Epidermal melanocyte (primary cell): ENCODE measurements around the gene RLF.

Experiments used
- DNase-seq: peaks from one replicate; pipeline ENCODE4 v3.0.0; 2011; ENCODE audit warnings: low spot score; ENCODE audit not compliant: insufficient read length

The RLF gene

DNA sequence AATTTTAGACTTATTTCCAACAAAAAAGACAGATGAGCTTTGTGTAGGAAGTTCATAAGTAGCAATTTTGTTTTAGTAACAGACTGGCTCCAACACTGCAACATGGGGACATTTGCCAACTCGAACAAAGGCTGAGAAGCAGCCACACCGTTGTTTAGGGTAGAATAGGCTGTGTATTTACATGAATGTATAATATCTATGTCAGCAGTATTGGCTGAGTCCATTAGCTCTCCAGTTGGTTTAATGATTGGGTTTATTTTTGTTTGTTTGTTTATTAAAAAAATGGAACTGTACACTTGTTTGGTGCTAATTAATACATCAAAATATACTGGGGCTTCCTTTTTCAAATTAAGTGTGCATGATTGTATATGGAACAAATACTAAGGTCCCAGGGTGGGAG is 79.2 kb downstream of the RLF start:
- no peak for DNase-seq

DNA sequence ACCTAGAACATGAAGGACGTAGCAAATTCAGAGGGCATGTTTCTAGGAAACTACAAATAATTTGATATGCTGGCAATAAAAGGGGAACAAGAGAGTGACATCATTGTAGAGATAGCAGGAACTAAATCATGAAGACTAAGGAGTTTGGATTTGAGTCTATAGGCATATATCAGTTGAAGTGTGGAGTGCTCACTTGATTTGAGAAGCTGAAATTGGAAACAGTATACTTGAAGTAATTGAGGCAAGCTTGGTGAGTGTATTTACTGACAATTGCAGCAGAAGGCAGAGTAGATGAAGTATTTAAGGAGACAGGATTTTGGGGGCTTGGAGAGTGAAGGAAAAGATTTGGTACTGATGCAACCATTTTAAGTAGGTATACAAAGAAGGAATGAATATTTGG is 80.2 kb downstream of the RLF start:
- DNase-seq: no peak

DNA sequence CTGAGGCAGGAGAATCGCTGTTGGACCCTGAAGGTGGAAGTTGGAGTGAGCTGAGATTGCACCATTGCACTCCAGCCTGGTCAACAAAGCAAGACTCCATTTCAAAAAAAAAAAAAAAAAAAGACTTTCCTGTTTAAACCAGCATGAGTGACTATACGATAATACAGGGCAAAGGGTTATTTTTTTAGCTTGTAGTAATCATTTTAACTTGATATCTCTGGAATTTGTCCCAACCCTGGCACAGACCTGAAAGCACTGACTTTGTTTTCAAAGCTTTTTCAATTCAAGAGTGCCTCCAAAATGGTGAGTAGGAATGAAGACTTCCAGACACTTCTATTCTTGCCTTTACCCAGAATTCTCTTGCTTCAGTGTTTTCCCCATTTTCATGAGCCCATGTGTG is 82.2 kb downstream of the RLF start:
- no peak for DNase-seq

DNA sequence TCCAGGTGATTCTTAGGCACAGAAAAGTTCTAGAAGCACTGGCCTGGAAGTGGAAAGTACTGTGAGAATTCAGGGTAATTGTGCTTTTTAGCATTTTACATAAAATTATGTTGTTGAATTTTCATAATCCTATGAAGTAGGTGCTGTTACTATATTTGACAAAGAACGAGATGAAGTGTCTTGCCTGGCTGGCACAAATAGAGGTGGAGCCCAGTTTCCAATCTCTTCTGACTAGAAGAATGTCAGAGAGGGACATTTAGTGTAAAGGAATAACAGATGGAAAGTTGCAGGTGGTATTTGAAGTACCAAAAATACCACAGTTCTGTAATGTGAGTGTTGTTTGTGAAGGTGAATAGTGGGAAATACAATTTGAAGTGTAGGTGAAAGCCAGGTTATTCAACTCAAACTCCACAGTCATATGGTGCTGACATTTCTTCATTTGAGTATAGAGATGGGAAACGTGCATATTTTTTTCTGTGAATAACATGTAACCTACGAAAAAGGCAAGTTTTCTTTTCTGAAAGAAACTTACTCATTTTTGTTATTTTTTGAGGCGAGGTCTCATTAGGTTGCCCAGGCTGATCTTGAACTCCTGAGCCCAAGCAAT is 83.1 kb downstream of the RLF start:
- no peak for DNase-seq

GRCh38 chr1:40245686-40246085 is 84.5 kb downstream of the RLF start:
- DNase-seq: no peak

GRCh38 chr1:40247655-40248054 is 86.5 kb downstream of the RLF start, which contains the start of gene TMCO2:
Gene TMCO2 (plus strand): TSS chr1:40247937. CDS start chr1:40247994, 57 bp downstream.
- no peak for DNase-seq

GRCh38 chr1:40248412-40248811 is 87.2 kb downstream of the RLF start:
- DNase-seq: no peak

DNA sequence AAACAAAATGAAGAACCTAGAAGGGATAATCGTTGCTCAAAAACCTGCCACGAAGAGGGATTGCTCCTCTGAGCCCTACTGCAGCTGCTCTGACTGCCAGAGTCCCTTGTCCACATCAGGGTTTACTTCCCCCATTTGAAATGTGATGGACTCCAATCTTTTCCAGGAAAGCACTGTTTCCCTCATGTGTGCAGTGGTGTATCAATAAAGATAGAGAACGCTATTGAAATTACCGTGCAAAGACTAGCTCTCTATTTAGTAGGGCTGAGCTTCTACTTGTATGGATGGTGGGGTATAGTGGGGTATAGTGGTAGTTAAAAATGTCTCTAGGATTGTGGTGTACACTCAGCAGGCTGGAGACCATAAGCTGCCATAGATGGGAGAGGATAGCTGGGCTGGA is 90.3 kb downstream of the RLF start:
- no peak for DNase-seq

DNA sequence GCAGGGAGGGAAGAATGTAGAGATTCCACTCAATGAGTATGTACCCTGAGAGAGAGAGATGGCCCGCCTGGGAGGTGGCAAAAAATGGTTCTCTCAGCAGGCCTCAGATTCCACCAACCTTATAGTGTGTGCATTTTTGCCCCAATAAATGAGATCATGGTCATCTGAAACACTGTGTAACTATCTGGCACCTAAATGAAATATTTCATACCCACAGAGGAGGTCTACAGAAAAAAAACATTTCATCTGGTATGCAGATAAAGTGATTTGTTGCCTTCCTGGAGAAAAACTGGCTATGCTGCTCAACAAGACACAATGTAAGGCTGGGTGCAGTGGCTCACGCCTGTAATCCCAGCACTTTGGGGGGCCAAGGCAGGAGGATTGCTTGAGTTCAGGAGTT is 91.4 kb downstream of the RLF start:
- DNase-seq: no peak

GRCh38 chr1:40255231-40255630 is 94.0 kb downstream of the RLF start:
- no peak for DNase-seq

DNA sequence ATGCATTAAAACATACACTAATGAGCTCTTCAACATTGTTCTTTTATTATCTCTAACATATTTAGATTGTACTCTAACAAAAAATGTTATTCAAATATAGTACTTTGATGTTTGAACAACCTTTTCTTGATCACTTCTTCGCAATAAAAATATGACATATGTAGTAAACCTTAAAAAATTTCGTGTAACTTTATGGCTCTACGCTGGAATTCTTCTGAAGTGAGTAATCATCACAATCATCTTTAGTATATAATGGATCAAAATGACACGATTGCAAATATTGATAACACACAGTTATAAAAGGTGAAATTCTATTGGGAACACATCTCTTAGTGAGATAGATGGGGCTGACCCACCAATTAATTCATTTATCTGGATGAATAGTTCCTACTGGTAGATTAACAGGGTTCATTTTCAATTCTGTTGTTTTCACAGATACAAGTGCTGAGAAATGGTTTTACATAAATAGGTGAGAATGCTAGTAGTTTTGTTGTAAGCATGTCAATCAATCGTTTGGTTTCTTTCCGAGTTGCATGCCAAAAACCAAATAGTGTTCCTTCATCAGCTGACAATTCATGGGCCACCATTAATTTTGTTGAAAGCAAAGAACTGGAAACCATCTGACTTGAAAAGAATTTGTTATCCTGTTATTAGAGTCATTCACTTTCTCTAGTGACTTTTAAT is 95.4 kb downstream of the RLF start:
- no peak for DNase-seq

DNA sequence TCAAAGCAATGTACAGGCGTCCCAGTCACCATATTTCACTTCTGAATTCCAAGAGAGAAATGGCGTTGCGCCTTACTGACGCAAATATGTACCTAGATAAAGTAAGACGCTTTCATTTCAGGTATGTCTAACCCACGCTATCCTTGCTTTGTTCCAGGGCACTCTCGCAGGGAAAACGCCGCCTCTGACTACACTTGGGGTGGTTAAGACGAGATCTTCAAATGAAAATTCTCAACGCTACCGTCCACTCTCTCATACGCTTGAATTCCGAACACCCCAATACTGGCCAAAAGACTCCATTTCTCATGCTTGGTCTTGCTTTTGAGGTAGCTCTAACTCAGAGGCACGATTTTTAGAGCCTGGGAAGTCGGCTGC is 96.1 kb downstream of the RLF start:
- DNase-seq: no peak

DNA sequence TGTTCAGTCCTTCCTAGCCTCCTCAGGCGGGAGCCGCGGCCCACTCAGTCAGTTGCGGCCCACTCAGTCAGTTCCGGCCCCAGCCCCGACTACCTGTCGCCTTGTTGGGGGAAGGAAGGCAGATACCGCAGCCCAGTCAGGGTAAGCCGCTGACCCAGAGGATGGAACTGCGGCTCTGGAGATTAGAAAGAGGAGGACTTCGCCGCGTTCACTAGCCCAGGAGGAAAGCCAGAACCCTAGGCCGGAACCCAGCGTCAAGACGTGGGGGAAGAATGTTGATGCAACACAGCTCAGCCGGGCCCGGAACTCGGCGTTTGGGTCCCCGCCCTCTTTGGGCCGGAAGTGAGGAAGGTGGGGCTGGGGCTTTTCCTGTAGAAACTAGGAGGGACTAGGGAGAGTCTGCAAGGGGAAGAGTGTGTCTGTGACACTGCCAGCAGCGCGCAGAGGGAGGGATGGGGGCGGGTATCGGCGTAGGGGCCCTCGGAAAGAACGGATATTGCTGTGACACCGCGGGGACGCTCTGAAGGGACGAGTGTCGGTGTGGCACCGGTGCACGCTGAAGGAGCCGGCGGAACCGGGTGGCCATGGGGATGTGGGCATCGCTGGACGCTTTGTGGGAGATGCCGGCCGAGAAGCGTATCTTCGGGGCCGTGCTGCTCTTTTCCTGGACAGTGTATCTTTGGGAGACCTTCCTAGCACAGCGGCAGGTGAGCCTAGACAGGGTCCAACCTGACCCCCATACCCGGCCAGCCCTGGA is 96.7 kb downstream of the RLF start, which contains the start of gene ZMPSTE24:
Gene ZMPSTE24 (plus strand): TSS at position 549 of the 757 bp plus-strand sequence. CDS start 36 bp downstream, at position 585.
- peak; percentile 82 for DNase-seq

DNA sequence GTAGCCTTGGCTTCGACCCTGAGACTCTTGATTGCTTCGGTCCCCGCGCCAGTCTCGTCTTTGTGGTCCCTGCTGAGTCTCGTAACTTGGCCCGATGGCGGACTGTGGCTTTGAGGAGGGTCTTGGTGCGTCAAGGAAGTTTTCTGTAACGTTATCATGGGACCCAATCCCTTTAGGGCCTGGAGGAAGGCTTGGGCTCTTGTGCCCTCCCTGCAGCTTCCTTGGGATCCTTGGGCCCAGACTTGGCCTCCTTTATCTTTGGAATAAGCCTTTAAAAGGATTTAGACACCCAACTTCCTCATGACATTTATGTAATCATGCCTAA is 97.2 kb downstream of the RLF start:
- no peak for DNase-seq

GRCh38 chr1:40264354-40264781 is 103.2 kb downstream of the RLF start:
- no peak for DNase-seq

DNA sequence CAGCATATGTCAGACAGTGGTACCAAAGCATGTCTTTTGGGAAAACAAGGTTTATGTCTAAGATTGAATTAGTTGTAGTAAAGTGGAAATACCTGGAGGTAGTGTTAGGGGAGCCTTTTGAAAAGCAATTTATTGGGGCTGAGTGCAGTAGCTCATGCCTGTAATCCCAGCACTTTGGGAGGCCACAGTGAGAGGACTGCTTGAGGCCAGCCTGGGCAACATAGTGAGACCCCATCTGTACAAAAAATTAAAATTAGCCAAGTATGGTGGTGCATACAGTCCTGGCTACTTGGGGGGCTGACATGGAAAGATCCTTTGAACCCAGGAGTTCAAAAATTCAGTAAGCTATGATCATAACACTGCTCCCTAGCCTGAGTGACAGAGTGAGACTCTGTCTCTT is 104.1 kb downstream of the RLF start:
- no peak for DNase-seq

DNA sequence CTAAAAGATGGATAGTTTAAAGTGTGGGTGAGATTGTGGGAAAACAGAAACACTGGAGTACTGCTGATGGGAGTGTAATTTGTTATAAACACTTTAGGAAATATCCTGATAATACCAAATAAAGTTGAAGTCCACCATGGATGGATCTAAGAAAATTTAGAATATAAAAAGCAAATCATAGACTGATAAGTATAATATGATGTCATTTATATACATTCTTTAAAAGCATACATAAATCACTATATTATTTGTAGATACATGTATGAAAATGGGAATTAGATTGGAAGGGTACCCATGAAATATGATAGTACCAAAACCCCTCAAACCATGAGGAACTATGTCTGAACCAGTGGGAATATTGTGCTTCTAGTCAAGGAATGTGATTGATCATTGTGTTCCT is 104.7 kb downstream of the RLF start:
- DNase-seq: no peak

DNA sequence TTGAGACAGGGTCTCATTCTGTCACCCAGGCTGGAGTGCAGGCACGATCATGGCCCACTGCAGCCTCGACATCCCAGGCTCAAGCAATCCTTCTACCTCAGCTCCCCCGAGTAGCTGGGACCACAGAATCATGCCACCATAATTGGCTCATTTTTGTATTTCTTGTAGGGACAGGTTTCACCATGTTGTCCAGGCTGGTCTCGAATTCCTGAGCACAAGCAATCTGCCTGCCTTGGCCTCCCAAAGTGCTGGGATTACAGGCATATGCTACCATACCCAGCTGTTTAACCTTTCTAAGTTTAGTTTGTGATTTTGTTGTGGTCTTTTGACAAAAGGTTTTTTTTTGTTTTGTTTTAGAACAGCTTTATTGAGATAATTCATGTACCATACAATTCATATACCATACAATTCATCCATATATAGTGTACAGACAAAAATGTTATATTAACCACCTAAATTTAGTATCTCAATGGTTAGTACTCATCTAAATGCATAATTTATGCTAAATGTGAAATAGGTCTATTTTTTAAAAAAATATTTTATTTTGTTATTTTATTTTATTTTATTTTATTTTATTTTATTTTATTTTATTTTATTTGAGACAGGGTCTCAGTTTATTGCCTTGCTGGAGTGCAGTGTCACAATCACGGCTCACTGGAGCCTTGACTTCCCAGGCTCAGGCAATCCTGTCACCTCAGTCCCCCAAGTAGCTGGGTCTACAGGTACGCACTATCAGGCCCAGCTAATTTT is 105.8 kb downstream of the RLF start:
- DNase-seq: no peak

DNA sequence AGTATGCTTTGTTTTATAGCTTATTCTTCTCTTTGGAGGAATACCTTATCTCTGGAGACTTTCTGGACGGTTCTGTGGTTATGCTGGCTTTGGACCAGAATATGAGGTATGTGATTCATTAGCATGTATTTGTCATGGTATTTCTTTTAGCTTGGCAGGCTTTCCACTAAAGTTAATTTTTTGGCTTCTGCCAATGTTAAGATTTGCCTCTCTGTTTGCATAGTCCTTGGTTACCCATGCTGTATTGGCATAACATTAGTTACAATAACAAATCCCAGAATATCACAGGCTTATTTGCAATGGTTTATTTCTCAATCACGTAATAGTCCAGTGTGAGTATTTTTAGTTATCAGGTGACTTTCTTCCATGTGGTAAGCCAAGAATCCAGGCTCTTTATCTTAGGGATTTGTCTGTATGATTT is 106.6 kb downstream of the RLF start:
- no peak for DNase-seq

DNA sequence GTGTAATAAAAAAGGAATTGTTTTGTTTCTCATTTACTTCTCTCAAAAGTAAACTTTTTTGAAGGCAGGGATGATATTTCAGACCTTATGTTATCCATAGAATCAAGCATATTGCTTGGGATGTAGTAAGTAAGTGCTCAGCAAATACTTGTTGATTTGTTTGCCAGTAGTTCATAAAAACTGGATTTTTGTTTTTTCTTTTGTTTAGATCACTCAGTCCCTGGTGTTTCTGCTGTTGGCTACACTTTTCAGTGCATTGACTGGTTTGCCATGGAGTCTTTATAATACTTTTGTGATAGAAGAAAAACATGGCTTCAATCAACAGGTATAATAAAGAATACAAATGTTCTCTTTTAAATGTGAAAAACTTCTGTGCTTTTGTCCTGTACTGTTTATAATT is 107.0 kb downstream of the RLF start:
- DNase-seq: no peak

DNA sequence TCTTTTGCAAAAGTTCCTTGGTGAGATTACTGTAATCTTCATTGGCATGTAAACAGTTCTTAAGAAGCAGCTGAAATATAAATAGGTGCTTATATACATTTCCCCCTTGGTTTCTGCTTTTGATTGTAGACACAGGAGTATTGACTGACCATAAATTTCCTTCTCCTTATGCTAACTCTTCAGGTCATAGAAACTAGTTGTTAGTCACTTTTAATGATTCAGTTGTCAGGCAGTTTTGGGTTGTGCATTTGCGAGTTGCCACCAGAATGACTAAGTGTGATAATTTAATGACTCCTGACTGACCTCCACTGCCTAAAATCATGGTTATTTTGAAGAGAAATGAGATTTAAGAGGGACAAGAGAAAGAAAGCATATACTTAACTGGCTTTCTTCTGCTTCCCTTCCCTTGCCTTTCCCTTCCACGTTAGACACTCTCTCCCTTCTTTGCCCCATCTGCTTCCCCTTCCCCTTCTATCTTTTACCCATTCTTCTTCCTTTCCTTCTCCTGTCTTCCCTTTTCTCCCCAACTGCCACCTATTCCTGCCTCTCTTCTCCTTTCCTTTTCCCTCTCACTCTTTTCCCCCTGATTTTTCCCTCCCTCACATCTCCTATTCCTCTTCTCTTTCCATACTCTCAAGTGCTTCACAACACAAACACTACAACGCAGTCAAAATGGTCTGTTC is 109.1 kb downstream of the RLF start:
- DNase-seq: no peak
